Esophagus muscularis mucosa (tissue), 4 donors: Measurements from ENCODE around the gene PRSS33. TPM values are rescaled to one million over a fixed set of nuclear protein-coding genes. Genes with fewer than 3 reads are reported as not detected.

Experiments
- DNase-seq: peaks from one replicate; pipeline ENCODE4 v3.0.0-alpha.2; 2017; ENCODE audit errors: extremely low spot score
- H3K27ac ChIP-seq, 4 donors: fragments of 200-600 bp; sonication (generic); replicated peaks in 1 of 4; 1 replicate in 3 of 4; 2 replicates in 1 of 4; pipeline ENCODE4 v1.5.1; 2016 to 2019; ENCODE audit warnings: mild to moderate bottlenecking in 1 of 4
- H3K27me3 ChIP-seq, 4 donors: fragments of 200-600 bp; sonication (generic); one replicate each; pipeline versions ENCODE4 v1.5.1 to v1.6.0; 2016 to 2019
- H3K36me3 ChIP-seq, 4 donors: fragments of 200-600 bp; sonication (generic); one replicate each; pipeline ENCODE4 v1.5.1; 2016 to 2019
- H3K4me1 ChIP-seq, 4 donors: fragments of 200-600 bp; sonication (generic); one replicate each; pipeline ENCODE4 v1.5.1; 2016 to 2019
- H3K4me3 ChIP-seq, 4 donors: fragments of 200-600 bp; sonication (generic); 1 replicate in 2 of 4; 2 replicates in 2 of 4; pipeline ENCODE4 v1.5.1; 2016 to 2019; ENCODE audit warnings: mild to moderate bottlenecking in 4 of 4, moderate library complexity in 1 of 4
- H3K9me3 ChIP-seq, 4 donors: fragments of 200-600 bp; sonication (generic); 1 replicate in 3 of 4; 2 replicates in 1 of 4; pipeline ENCODE4 v1.5.1; 2016 to 2019
- EP300 ChIP-seq: sonication (generic); formaldehyde crosslinking; IDR thresholded peaks from one replicate; pipeline ENCODE4 v1.6.1; 2017; ENCODE audit warnings: antibody characterized with exemption
- POLR2A ChIP-seq: fragments of 450-650 bp; IDR thresholded peaks from one replicate; pipeline ENCODE4 v1.6.1; 2017; ENCODE audit warnings: antibody characterized with exemption, moderate library complexity, mild to moderate bottlenecking, low read depth
- POLR2AphosphoS5 ChIP-seq, 2 donors: sonication (generic); formaldehyde crosslinking; IDR thresholded peaks; one replicate each; pipeline ENCODE4 v1.6.1; 2017; ENCODE audit warnings: antibody characterized with exemption in 2 of 2
- WGBS: methylation state at CpG from one replicate; pipeline ENCODE4 v1.1.5; 2018; 5-methylcytosine and 5-hydroxymethylcytosine counted together
- intact Hi-C: fragments of 100-400 bp; cut with DNase I; formaldehyde crosslinking; loops from one replicate; pipeline ENCODE4 v1.15.1; 2023
- total RNA-seq, 4 donors: library from RNA; depleted of rRNA; stranded (reverse); fragments of >200 nt; gene quantifications; one replicate each; pipeline versions ENCODE4 v1.1.0 to v1.2.1, GENCODE V29; 2016
- TF ChIP-seq, protein P1 (sequence below), 3 experiments: fragments of 200-600 bp in 2 of 3; fragments of 450-650 bp in 1 of 3; sonication (generic) in 2 of 3; IDR thresholded peaks; one replicate each; pipeline ENCODE4 v1.5.1; 2017 to 2019; ENCODE audit warnings: antibody characterized with exemption in 3 of 3, mild to moderate bottlenecking in 2 of 3, moderate library complexity in 1 of 3

PRSS33 gene
- total RNA-seq, 4 donors from 2014 or later: not detected

DNA sequence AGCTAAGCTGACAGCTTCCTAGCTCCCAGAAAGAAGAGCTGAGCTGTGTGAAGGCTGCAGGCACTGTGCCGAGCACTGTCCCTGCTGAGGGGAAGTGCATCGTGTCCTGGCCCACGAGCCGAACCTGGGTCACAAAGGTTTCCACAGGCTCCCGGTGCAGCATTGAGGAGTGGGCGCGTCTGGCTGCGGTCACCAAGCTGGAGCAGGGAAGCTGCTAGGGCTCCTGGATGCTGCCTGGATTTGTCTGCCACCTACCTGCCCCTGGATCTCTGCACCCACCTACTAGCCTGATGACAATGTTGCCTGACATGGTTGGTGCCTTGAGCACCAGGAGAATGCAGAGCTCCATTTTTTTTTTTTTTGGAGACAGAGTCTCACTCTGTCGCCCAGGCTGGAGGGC lies 41.4 kb downstream of the PRSS33 start:
- H3K4me3 ChIP-seq: no peak overlapping the region
- intact Hi-C loops: no loop called here
- TF ChIP-seq POLR2AphosphoS5 (IDR thresholded peaks at IDR 0.05): no peak
- TF ChIP-seq POLR2A: no peak
- TF ChIP-seq, protein P1, sequence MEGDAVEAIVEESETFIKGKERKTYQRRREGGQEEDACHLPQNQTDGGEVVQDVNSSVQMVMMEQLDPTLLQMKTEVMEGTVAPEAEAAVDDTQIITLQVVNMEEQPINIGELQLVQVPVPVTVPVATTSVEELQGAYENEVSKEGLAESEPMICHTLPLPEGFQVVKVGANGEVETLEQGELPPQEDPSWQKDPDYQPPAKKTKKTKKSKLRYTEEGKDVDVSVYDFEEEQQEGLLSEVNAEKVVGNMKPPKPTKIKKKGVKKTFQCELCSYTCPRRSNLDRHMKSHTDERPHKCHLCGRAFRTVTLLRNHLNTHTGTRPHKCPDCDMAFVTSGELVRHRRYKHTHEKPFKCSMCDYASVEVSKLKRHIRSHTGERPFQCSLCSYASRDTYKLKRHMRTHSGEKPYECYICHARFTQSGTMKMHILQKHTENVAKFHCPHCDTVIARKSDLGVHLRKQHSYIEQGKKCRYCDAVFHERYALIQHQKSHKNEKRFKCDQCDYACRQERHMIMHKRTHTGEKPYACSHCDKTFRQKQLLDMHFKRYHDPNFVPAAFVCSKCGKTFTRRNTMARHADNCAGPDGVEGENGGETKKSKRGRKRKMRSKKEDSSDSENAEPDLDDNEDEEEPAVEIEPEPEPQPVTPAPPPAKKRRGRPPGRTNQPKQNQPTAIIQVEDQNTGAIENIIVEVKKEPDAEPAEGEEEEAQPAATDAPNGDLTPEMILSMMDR (IDR thresholded peaks at IDR 0.05): no peak
- no peak for TF ChIP-seq EP300
- H3K27me3 ChIP-seq: peaks cover 0 to 14% (median 0%) of the 10 kb centered on the region in 4 donors
- 78% methylated on average over 7 of the region's 9 CpGs for WGBS
- H3K27ac ChIP-seq: no peak overlapping the region
- no peaks in the 10 kb centered on the region for H3K9me3 ChIP-seq
- DNase-seq: no peak
- no peaks in the 10 kb centered on the region for H3K36me3 ChIP-seq
- peaks cover 0 to 2% (median under 1%) of the 10 kb centered on the region in 4 donors for H3K4me1 ChIP-seq

DNA sequence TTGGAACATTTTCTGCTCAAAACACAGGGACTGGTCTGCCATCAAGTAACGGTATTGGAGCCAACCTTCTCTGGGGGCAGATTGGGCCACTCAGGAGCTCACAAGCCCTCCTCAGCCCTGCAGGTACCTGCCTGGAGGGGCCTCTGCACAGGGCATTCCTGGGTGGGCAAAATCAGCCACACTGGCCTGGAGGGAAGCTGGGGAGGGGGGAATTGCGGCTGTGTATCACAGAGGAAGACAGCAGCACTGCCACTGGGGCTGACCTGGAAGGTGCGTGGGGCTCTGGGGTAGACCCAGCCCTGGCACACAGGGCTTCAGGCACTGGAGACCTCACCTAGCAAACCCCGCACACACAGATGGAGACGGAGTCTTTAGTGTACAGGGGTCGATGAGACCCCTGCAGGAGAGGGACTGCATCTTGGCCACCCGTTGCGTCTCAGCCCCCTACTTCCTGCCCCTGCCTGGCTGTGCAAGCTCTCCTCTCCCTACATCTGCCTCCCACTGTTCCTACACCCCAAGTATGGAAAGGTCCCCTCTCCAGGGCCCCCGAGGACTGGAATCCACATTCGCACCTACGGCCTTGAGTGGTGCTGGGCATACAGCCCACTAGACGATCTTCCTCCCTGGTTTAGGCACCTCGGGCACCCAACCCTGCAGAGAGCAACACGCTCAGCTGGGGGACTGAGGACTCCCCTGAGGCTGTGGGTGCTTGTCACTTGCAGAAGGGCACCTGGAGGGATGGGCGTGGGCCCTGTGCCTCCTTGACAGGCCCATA lies 42.1 kb downstream of the PRSS33 start:
- Histone ChIP-seq H3K27me3 (peaks cover 0 to 20% (median 0%) of the 10 kb centered on the region in 4 donors), H3K9me3 (no peaks in the 10 kb centered on the region), H3K4me3 (no peak overlapping the region), H3K27ac (no peak overlapping the region), H3K4me1 (no peaks in the 10 kb centered on the region), H3K36me3 (no peaks in the 10 kb centered on the region)
- no peak for DNase-seq
- 71% methylated on average over 15 of the region's 15 CpGs for WGBS
- intact Hi-C loops: no loop called here
- TF ChIP-seq POLR2AphosphoS5 (IDR thresholded peaks at IDR 0.05) (no peak), POLR2A (no peak), EP300 (no peak)
- TF ChIP-seq, protein P1 (IDR thresholded peaks at IDR 0.05): no peak

DNA sequence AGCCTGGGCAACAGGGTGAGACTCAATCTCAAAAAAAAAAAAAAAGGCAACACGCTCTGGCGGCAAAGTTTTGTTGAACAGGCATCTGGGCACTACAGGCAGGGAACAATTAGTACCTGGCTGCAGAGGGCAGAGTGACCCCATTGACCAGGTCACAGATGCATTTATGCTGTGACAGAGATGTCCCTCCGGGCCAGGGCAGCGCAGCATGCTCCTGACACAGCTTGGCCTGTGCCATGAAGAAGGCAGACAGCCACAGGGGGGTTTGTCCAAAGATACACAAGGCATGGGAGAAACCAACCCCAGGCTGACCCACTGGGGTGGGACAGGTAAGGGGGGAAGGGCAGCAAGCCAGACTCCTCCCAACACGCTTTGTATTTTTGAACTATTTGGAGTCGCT lies 42.6 kb downstream of the PRSS33 start:
- TF ChIP-seq, protein P1 (IDR thresholded peaks at IDR 0.05): no peak
- TF ChIP-seq EP300 (no peak), POLR2AphosphoS5 (IDR thresholded peaks at IDR 0.05) (no peak), POLR2A (no peak)
- Histone ChIP-seq H3K9me3 (no peaks in the 10 kb centered on the region), H3K27ac (no peak overlapping the region), H3K4me1 (no peaks in the 10 kb centered on the region), H3K4me3 (no peak overlapping the region), H3K36me3 (no peaks in the 10 kb centered on the region), H3K27me3 (peaks cover 0 to 26% (median 0%) of the 10 kb centered on the region in 4 donors)
- no peak for DNase-seq
- 90% methylated on average over 6 of the region's 6 CpGs for WGBS
- intact Hi-C loops: no loop called here

DNA sequence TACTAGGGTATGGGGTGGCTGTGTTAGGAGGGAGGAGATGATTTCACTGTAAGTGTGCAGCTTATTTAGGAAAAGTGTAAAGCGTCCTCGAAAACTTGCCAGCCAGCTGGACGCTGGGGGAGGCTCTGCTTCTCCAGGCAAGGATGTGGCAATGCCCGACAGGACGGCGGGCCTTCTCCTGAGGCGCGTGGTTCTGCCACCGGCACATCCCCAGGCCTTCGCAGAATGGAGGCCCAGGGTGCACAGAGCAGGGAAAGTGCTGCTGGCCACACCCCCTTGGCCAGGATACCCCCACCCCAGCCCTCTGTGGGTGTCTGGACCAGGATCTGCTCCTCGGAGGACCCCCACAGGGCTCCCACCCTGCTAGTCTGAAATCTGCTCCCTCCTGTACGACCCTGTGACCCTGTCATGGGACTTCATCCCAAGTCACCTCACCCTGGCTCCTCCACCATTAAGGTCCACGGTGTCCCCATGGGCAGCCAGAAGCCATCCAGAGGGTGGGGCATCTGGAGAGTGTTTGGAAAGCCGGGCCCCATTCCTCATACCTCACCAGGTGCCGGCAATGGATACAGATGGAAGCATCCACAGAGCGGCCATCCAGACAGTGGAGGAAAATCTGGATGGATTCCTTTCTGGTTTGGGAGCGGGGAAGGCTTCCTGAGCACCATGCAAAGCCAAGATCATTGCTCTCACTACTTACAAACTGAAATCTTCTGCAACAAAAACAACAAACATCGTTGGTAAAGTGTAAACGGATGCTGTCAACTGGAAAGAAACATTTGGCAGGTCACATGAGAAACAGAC lies 44.2 kb downstream of the PRSS33 start:
- intact Hi-C loops: no loop called here
- WGBS: 87% methylated on average over 16 of the region's 19 CpGs
- no peaks in the 10 kb centered on the region for H3K36me3 ChIP-seq

More for the DNA sequence above, 44.2 kb downstream of the PRSS33 start:
- Histone ChIP-seq H3K27ac (no peak overlapping the region), H3K4me3 (no peak overlapping the region), H3K27me3 (peaks cover 0 to 41% (median 0%) of the 10 kb centered on the region in 4 donors), H3K4me1 (no peaks in the 10 kb centered on the region), H3K9me3 (no peaks in the 10 kb centered on the region)
- no peak for DNase-seq
- TF ChIP-seq POLR2A: no peak
- TF ChIP-seq EP300: no peak
- TF ChIP-seq POLR2AphosphoS5 (IDR thresholded peaks at IDR 0.05): no peak
- TF ChIP-seq, protein P1 (IDR thresholded peaks at IDR 0.05): no peak
